Bronchial epithelial cell (primary cell): Measurements from ENCODE around the gene TOMM40. TPM values are rescaled to one million over a fixed set of nuclear protein-coding genes. Genes with fewer than 3 reads are reported as not detected.
"Not testable (repeated sequence)": the region's sequence is repeated elsewhere in the genome, so short reads cannot be mapped to it uniquely, and the experiment has no call there.

Experiments
- DNase-seq: peaks from one replicate; pipeline ENCODE4 v3.0.0-alpha.2; 2010; ENCODE audit warnings: low read depth
- FAIRE-seq: peaks from 2 replicates; lab custom pipeline; 2011; peaks lifted over from hg19 to GRCh38; lab: Jason Lieb, UNC
- H3K27me3 ChIP-seq: 2 replicates; pipeline ENCODE4 v1.5.1; 2011; ENCODE audit warnings: low read length; ENCODE audit not compliant: control insufficient read depth, insufficient read depth
- H3K36me3 ChIP-seq: 2 replicates; pipeline ENCODE4 v1.5.1; 2011; ENCODE audit warnings: low read length; ENCODE audit not compliant: control insufficient read depth, insufficient read depth
- H3K4me3 ChIP-seq: 2 replicates; pipeline ENCODE4 v1.5.1; 2011; ENCODE audit warnings: mild to moderate bottlenecking, low read depth, low read length, control low read depth
- CTCF ChIP-seq: IDR thresholded peaks from 2 replicates; pipeline ENCODE4 v1.5.1; 2011; ENCODE audit warnings: mild to moderate bottlenecking, moderate library complexity, low read length, control low read depth, inconsistent platforms; ENCODE audit not compliant: insufficient read depth, severe bottlenecking
- total RNA-seq: library from RNA; depleted of rRNA; stranded (reverse); fragments of >200 nt; gene quantifications from 2 replicates; pipeline ENCODE4 v1.2.1, GENCODE V29; 2014

TOMM40 gene
- total RNA-seq, 1 donor from 2014 or later: 82.9 TPM

- DNase-seq: no peak
Observed at GRCh38 chr19:44912854-44913253, 21.8 kb downstream of the TOMM40 start.

GRCh38 chr19:44913512-44914432 is 22.7 kb downstream of the TOMM40 start:
- H3K36me3 ChIP-seq, DNase-seq, FAIRE-seq, H3K27me3 ChIP-seq: not testable (repeated sequence)
- peak overlapping the region; percentile 48 for H3K4me3 ChIP-seq

More at GRCh38 chr19:44912854-44913253, 21.8 kb downstream of the TOMM40 start:
- Histone ChIP-seq H3K27me3 (no peaks in the 10 kb centered on the region), H3K36me3 (no peaks in the 10 kb centered on the region), H3K4me3 (no peak overlapping the region)
- no peak for FAIRE-seq
- no peak for TF ChIP-seq CTCF

- peak; percentile 81 for DNase-seq
- FAIRE-seq, H3K36me3 ChIP-seq, H3K27me3 ChIP-seq: not testable (repeated sequence)
- peak within 1 kb of the TSS; percentile 48 for H3K4me3 ChIP-seq
Observed at GRCh38 chr19:44914433-44915206, 23.6 kb downstream of the TOMM40 start, which contains the start of gene APOC1. Gene APOC1, plus strand, starts transcription at chr19:44914608. Its CDS starts 284 bp downstream, at chr19:44914892.

- DNase-seq: no peak
- H3K36me3 ChIP-seq: no peaks in the 10 kb centered on the region
- peaks cover 2% of the 10 kb centered on the region for H3K27me3 ChIP-seq
- no peak overlapping the region for H3K4me3 ChIP-seq
- FAIRE-seq: no peak
- TF ChIP-seq CTCF: no peak
Observed at GRCh38 chr19:44924243-44924725, 33.2 kb downstream of the TOMM40 start.

- no peak overlapping the region for H3K4me3 ChIP-seq
- DNase-seq (no peak), FAIRE-seq (no peak)
- H3K27me3 ChIP-seq: peaks cover 2% of the 10 kb centered on the region
- no peaks in the 10 kb centered on the region for H3K36me3 ChIP-seq
- TF ChIP-seq CTCF: no peak
Observed at GRCh38 chr19:44925114-44925891, 34.2 kb downstream of the TOMM40 start.

GRCh38 chr19:44926245-44927077 is 35.4 kb downstream of the TOMM40 start:
- H3K36me3 ChIP-seq, DNase-seq, H3K4me3 ChIP-seq, H3K27me3 ChIP-seq, FAIRE-seq: not testable (repeated sequence)
